ENCODE data around the gene SH3BP4. TPM values are rescaled to one million over a fixed set of nuclear protein-coding genes. Genes with fewer than 3 reads are reported as not detected.

Gene SH3BP4
- total RNA-seq, 1 donor from 2014 or later = 45.7 TPM

DNA sequence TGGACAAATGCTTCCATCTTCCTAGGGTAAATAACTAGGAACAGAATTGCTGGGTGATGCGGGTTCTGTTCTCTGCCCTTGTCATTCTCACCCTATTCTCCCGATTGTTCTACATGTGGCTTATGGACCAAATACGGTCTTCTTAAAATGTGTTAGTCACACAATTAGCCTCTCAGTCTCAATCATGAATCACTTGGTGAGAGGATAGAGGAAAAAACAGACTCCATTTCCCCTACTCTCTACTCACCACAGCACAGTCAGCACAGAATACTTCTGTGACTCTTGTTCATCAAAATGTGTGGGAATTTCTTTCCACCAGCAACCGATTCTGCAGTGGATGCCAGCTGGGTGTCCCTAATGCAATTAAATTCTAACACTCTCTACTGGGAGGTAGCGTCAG is 125.2 kb downstream of the SH3BP4 start:
- no peaks in the 10 kb centered on the region for H3K4me1 Mint-ChIP-seq (ENCODE audit: low read depth)
- TF ChIP-seq, protein P1, sequence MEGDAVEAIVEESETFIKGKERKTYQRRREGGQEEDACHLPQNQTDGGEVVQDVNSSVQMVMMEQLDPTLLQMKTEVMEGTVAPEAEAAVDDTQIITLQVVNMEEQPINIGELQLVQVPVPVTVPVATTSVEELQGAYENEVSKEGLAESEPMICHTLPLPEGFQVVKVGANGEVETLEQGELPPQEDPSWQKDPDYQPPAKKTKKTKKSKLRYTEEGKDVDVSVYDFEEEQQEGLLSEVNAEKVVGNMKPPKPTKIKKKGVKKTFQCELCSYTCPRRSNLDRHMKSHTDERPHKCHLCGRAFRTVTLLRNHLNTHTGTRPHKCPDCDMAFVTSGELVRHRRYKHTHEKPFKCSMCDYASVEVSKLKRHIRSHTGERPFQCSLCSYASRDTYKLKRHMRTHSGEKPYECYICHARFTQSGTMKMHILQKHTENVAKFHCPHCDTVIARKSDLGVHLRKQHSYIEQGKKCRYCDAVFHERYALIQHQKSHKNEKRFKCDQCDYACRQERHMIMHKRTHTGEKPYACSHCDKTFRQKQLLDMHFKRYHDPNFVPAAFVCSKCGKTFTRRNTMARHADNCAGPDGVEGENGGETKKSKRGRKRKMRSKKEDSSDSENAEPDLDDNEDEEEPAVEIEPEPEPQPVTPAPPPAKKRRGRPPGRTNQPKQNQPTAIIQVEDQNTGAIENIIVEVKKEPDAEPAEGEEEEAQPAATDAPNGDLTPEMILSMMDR (IDR thresholded peaks at IDR 0.05; ENCODE audit: unreplicated experiment) = no peak
- H3K27me3 Mint-ChIP-seq = no peaks in the 10 kb centered on the region
- no peak overlapping the region for H3K4me3 Mint-ChIP-seq (ENCODE audit: low read depth)
- H3K36me3 Mint-ChIP-seq (ENCODE audit: insufficient read depth) = no peaks in the 10 kb centered on the region
- no peaks in the 10 kb centered on the region for H3K9me3 Mint-ChIP-seq (ENCODE audit: low read depth)
- H3K27ac Mint-ChIP-seq = no peak overlapping the region
- no peak for DNase-seq (ENCODE audit: low spot score, unreplicated experiment)

DNA sequence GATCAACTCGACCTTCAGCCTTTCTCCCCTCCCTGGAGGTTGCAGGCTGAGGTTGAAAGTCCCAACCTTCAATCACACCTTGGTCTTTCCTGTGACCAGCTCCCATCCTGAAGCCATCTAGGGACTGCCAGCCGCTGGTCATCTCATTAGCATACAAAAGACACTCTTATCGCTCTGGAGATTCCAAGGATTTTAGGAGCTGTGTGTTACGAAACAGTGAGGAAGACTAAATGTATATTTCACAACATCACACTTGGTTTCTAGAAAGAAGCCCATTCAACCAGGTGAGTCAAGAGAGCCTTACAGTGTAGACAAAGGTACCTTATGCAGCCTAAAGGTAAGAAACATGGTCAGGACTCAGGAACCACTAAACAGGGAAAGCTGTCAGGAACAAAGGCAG is 126.4 kb downstream of the SH3BP4 start:
- Mint-ChIP-seq H3K9me3 (ENCODE audit: low read depth) (no peaks in the 10 kb centered on the region), H3K27ac (no peak overlapping the region), H3K4me3 (ENCODE audit: low read depth) (no peak overlapping the region), H3K27me3 (no peaks in the 10 kb centered on the region), H3K36me3 (ENCODE audit: insufficient read depth) (no peaks in the 10 kb centered on the region), H3K4me1 (ENCODE audit: low read depth) (no peaks in the 10 kb centered on the region)
- TF ChIP-seq, protein P1 (IDR thresholded peaks at IDR 0.05; ENCODE audit: unreplicated experiment) = no peak
- no peak for DNase-seq (ENCODE audit: low spot score, unreplicated experiment)

DNA sequence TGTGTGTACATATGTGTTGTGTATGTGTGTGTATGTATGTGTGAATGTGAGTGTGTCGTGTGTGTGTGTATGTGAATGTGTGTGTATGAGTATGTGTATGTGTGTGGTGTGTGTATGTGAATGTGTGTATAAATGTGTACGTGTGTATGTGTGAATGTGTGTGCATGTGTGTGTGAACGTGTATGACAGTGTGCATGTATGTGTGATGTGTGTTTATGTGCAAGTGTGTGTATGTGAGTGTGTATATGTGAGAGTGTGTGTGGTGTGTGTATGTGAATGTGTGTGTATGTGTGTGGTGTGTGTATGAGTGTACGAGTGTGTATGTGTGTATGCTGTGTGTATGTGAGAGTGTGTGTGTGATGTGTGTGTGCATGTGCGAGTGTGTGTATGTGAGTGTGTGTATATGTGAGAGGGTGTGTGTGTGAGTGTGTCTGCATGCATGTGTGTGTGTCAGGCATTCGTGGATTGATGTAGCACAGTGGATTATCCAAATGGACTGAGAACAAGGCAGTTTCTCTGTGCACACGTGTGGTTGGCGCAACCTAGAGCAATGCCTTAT is 127.2 kb downstream of the SH3BP4 start:
- Mint-ChIP-seq H3K9me3 (ENCODE audit: low read depth) (no peaks in the 10 kb centered on the region), H3K4me1 (ENCODE audit: low read depth) (no peaks in the 10 kb centered on the region), H3K27me3 (no peaks in the 10 kb centered on the region), H3K36me3 (ENCODE audit: insufficient read depth) (no peaks in the 10 kb centered on the region), H3K4me3 (ENCODE audit: low read depth) (no peak overlapping the region), H3K27ac (no peak overlapping the region)
- no peak for DNase-seq (ENCODE audit: low spot score, unreplicated experiment)
- TF ChIP-seq, protein P1 (IDR thresholded peaks at IDR 0.05; ENCODE audit: unreplicated experiment) = no peak

DNA sequence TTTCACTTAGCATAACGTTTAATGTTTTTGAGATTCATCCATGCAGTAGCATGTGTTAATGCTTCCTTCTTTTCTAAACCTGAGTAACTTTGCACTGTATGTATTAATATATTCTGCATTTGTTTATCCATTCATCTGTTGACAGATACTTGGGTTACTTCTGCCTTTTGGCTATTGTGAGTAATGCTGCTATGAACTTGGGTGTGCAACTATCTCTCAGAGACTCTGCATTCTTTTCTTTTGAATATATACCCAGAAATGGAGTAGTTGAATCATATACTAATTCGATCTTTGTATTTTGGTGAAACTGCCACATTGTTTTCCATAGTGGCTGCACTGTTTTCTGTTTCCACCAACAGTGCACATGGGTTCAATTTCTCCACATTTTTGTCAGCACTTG is 128.3 kb downstream of the SH3BP4 start:
- TF ChIP-seq, protein P1 (IDR thresholded peaks at IDR 0.05; ENCODE audit: unreplicated experiment) = no peak
- H3K4me3 Mint-ChIP-seq (ENCODE audit: low read depth) = no peak overlapping the region
- H3K27ac Mint-ChIP-seq = no peak overlapping the region
- H3K4me1 Mint-ChIP-seq (ENCODE audit: low read depth) = no peaks in the 10 kb centered on the region
- no peak for DNase-seq (ENCODE audit: low spot score, unreplicated experiment)
- H3K27me3 Mint-ChIP-seq = no peaks in the 10 kb centered on the region
- no peaks in the 10 kb centered on the region for H3K36me3 Mint-ChIP-seq (ENCODE audit: insufficient read depth)
- H3K9me3 Mint-ChIP-seq (ENCODE audit: low read depth) = no peaks in the 10 kb centered on the region

DNA sequence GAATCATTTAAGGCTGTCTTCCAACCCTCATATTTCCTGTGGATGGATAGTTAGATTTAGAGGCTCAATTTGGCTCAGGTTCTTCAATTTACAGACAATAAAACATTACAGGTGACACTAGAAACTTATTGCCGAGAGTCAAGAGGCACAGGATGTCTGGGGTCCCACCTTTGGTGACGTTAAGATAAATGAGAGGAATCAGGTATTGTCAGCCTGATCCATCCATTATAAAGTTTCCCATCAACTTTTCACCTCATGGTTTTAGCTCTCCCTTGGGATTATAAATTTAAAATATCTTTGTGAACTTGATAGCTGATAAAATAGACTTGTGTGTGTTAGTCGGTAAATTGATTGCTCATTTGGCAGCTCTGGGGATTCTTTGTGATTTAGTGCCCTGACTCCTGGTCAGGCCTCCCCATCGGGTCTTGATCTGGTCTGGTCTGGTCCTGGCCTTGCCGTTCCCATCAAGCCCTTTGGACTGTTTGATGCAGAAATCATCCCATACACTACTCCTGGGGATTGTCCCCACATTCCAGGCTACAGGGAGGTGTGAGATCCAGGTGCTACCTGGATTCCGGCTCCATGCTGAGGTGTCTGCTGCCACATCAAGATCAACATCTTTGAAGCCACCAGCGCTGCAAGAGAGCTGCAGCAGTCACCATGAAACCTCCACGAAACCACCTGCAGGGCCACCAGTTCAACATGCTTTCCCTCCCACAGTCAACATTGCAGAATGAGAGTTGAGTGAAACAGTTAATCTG is 130.9 kb downstream of the SH3BP4 start:
- Mint-ChIP-seq H3K27ac (no peak overlapping the region), H3K9me3 (ENCODE audit: low read depth) (no peaks in the 10 kb centered on the region), H3K36me3 (ENCODE audit: insufficient read depth) (no peaks in the 10 kb centered on the region), H3K4me1 (ENCODE audit: low read depth) (no peaks in the 10 kb centered on the region), H3K27me3 (peaks cover 7% of the 10 kb centered on the region), H3K4me3 (ENCODE audit: low read depth) (no peak overlapping the region)
- TF ChIP-seq, protein P1 (IDR thresholded peaks at IDR 0.05; ENCODE audit: unreplicated experiment) = no peak
- no peak for DNase-seq (ENCODE audit: low spot score, unreplicated experiment)

Data from progenitor cell of endocrine pancreas (in vitro differentiated cells).